Putamen (tissue), 1 donor: ENCODE measurements around the gene GLRB.
"Not testable (repeated sequence)": the region's sequence is repeated elsewhere in the genome, so short reads cannot be mapped to it uniquely, and the experiment has no call there.

Experiments
- DNase-seq: peaks from one replicate; pipeline ENCODE4 v3.0.0-alpha.2; 2016; ENCODE audit warnings: low spot score

GLRB gene

DNA sequence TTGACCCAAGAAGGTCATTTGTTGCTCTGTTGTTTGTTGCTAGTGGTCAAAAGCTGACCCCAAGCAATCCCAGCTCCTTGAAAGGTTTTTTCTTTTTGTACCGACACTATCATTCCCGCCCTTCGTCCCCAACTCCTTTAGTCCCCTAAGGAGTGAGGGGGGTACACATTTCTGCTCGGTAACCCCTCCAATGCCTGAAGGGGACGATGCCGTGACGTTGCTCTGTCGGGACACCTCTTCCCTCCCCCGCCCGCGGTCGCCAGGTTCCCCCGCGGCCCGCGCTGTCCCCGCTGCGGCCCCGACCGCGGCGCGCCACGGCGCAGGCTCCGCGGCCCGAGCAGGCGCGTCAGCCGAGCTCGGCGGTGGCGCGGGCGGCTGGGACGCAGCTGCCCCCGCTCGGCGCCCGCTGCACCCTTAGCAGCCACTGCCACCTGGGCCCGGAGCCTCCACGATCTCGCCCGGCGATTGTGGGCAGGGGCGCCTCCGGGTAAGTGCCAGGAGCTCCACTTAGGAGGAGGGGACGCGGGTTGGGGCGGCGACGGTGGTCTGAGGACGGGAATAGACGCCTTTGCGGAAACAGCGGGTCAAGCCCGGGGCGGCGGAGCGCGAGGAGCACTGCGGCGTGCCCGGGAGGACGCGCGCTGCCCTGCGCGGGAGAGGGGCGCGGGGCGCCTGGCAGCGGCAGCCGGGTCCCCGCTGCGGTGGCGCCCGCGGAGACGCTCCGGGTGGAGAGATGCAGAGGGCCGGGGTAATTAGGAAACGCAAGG is at the start of gene GLRB:
Gene GLRB (plus strand): TSS at position 340 of the 767 bp plus-strand sequence. CDS start 1,875 bp downstream, outside the sequence.
- DNase-seq: peak; percentile 45

DNA sequence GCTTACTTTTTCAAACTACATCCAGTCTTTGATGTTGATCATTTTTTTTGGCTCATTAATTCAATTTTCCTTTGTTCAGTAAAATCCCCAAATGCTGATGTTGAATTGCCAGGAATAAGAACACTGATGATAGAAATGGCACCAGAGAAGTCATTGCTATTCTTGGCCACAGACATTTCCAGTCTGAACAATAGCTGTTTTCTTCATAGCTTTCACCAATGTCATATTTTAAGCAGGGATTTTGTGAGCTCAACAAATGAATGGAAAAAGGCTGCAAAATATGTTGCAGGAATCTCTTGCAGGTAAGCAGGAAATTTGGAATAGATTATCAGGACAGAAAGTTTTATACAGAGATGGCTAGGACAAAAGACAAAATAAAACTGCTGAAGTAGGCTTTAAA is 40.5 kb upstream of the GLRB start:
- DNase-seq: peak; percentile 37

DNA sequence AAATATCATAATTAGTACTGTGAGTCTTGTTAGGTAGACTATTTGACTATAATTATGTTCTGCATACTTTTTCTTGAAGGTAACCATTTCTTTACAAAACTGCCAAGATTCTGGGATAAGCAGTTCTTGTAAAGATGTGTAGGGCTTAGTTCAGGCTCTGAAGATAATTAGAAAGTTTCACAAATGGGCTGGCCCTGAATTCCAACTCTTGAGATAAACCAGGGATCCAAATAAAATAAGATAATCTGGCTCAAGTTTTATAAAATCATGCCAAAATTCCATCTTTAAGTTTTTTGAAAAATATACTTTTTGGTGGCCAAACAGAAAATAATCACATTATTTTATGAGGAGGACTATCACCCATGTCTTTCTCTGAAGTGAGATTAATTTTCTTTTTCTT is 35.5 kb upstream of the GLRB start:
- no peak for DNase-seq

DNA sequence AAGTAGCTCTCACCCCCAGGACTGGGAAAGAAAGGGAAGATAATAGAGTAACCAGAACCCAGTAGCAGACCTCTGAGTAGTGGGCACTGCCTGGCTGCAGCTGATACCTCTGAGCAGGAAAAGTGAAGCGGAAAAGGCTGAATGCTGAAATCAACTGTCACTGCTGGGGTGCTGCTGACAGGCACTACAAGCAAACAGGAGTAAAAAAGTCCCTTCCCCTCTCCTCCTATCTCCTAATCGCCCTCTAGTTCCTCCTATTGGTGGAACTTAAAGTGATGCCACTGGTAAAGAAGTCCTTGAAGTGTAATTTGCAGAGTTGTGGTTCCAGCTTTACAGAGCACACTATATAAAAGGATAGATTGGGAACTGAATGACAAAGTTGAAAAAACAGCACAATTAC is 32.8 kb upstream of the GLRB start:
- DNase-seq: no peak

DNA sequence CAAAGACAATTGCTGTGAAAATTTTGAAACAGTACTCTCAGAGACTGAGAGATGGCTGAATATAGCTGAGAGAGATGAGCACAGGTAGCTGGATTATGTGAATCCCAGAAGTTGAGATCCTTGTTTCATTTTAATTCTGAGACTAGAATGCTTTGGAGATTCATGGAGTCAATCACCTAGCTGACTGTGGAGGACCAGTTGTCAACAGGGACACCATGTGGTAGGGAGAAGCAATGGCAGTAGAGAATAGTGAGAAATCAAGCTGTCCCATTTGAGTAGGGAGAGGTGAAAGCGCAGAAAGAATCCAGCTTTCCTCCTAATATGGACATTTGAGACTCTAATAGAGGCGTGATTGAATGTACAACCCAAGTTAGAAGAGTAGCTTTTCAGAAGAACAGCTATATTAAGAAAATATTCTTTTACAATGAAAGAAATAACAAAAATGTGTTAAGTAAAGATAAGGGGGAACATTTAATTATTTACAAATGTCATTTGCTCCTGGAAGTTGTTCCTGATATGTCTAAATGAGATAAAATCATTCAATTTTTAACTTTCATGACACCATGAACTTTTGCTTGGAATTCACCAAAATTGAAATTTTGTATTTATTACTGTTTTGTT is 30.3 kb upstream of the GLRB start:
- peak; percentile 56 for DNase-seq

DNA sequence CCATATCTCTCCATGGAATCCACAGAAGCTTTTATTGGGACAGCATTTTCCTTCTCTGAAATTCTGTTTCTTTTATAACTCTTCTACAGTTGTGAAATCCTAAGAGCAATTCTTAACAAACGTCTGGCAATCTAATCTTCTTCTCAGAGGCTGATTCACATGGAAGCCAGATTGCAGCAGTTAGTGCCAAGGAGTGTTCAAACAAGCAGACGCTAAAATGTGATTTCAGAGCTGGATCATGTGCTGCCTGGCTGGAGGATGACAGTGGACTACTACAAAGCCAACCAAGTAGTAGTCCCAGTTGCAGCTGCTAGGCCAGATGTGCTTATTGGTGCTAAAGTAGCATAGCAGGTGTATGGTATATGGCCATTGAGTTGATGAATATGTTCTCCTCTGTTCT is 27.7 kb upstream of the GLRB start:
- no peak for DNase-seq

DNA sequence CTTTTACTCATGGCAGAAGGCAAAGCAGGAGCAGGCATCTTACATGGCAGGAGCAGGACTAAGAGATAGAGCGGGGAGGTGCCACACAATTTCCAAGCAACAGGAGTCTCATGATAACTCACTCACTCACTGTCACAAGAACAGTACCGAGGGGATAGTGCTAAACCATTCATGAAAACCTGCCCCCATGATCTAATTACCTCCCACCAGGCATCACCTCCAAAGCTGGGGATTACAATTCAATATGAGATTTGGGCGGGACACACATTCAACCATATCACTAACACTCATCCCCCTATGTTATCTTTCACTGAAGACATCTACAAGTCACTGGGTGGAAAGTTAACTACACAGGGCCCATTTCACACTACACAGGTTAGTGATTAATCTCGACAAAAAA is 25.4 kb upstream of the GLRB start:
- no peak for DNase-seq

DNA sequence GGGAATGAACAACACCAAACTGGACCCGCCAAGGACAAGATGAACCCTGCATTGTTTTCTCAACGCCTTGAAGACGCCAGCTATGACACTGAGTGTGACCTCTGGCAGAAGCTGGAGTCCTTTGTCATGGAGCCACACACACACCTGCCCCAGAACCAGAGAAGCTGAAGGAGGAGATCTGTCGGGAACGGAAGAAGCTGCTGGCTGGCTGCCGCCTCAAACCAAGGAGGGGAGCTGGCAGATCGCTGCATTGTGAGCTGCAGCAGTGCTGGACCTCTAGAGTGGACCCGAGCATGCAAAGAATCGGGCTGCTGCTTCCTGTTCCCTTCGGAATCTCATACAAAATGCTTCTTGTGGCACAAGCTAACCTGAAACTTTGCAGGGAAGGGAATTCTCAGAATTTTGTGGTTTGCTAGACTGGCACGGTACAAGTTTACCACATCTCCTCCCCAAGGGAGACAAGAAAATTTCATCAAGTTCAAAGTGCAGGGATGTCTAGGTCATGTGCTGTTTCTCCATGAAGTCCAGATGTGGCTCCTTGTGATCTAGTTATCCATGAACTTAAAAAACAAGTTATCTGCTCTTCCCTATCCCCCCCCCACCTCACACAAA is 23.4 kb upstream of the GLRB start:
- DNase-seq: no peak

DNA sequence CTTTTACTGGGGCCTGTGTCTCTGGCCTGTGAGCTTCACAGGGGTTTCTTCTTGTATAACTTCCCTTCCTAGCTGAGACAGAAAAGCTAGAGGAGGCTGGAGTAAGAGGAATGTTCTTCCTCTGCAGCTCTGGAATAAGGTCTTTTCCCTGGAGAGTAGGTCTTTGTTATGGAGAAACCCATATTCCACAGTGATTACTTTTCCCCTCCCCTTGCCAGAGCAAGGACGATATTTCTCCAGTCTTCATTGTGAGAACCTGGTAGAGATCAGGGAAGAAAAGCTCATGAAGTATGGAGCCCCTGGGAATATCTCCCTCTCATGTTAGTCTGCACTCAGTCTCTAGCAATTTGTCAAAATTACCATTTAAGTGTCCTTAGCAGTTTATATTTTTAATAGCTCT is 18.7 kb upstream of the GLRB start:
- no peak for DNase-seq

DNA sequence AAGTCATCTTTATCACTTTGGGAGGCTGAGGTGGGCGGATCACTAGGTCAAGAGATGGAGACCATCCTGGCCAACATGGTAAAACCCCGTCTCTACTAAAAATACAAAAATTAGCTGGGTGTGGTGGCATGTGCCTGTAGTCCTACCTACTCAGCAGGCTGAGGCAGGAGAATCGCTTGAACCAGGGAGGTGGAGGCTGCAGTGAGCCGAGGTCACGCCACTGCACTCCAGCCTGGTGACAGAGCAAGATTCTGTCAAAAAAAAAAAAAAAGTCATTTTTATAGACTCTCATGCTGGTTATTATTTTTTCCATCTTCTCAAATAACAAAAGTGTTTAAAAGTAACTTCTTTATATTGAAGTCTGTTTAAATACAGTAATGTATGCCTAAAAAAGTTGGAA is 17.1 kb upstream of the GLRB start:
- DNase-seq: not testable (repeated sequence)

DNA sequence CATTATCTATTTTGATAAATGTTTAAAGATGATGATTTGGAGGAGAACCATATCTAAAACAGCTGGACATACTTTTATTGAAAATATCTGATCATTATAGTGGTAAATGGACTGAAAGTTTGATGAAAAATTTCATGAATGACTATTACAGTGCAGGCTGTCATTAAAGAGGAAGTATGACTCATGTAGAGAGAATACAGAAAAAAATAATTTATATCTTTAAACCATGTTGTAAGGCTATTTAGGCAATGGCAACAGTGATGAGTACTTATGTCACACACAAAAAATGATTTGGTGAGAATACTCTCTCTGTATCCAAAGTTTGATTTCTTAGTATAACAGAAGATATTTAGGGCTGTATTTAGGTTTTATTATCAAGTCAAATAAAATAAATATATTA is 3.9 kb upstream of the GLRB start:
- DNase-seq: no peak

DNA sequence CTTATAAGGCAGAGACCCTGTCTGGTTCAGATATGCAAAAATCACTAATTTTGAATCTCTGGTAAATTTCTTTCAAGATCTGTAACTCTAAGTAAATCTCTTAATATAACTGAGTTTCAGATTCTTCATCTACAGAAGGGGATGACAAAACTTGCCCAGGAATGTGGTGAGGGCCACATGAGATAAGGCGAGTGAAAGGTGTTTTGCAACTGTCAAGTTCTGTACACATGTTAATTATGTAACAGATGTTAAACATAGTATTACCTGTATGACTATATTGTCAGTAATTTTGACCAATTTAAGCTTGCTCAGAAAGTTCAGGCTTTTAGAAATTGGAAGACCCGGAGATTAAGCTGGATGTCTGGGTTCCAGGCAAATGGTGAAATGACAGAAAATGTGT is 549 bp upstream of the GLRB start:
- no peak for DNase-seq

DNA sequence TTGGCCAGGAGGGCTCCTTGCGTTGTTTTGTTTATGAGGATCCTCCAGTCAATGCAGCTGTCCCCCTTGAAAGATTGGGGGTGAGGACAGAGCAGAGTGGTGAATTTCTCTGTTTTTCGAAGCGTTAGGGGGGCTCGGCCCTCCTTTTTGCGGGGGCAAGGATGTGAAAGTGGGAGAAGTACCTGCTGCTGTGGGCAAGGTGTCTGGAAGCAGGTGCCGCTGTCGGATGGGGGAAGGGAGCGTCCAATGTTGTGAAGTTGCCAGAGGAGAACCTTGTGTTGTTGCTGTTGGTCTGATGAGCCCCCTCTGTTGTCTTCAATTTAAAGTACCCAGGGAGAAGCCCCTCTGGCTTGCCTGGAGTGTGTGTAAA is 613 bp downstream of the GLRB start:
- DNase-seq: peak; percentile 9

DNA sequence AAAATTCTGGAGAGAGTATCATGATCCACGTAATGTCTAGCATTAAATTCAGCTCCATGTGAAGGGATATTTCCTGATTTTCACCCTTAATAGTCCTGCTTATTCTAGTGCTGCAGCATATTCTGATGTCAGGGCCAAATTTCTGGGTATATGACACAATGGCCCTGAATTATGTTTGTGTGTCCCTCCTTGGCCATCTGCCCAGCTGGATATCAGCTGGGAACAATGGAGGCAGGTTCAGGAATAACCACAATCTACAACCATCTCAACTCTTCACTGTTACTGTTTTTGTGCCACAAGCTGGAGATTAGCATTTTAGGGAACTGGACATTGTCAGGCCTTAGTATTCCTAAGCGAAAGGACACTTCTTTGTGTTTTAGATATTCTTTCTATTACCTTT is 3.5 kb downstream of the GLRB start:
- no peak for DNase-seq

DNA sequence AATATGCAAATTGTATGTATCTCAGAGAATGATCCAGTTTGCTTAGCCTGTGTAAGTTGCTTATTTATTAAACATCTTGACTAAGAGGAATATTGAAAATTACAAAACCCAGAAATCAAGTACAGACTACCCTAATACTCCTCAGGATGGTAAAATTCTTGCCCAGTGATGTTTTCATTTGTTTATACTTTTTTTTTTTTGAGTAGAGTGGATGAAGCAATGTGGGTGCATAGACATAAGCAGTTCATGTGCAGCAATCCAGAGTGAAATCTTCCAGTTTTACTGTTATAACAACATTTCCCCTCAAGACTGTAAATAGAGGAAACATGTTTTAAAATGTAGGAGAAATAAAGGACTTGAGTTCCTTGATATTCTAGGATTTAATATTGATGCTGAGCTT is 4.7 kb downstream of the GLRB start:
- DNase-seq: no peak

DNA sequence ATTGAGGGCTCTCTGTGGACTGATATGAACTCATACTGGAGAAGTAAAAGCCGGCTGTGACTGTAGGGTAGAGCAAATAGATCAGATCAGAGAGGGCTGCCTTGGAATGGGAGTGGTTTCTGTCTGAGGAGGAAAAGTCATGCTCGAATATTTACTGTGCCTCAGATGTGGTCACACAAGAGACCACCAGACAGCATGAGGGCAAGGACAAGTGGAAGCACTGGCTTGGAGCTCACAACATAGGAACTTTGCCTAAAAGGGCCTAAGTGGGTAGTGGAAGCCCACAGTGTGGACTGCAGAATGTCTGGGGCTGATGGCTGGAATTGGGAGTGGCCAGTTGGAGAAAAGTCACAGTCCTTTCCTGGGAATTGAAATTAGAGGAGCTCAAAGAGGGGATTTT is 19.8 kb downstream of the GLRB start:
- no peak for DNase-seq

DNA sequence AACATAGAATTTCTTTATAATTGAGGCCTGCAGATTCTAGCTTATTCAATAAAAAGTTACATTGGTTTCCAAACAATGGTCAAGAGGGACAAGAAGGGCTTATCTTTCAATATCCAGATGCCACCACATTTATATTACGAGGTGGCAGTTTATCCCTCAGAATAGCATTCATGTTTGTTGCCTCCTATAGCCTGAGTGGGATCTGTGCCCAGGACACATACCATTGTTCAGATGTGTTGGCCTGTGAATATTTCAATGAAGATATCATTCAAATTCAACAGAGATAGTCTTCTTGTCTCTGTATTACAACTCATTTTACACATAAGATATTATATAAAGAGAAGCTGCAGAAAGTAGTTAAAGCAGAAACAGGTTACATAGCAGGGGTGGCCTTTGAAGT is 20.5 kb downstream of the GLRB start:
- no peak for DNase-seq

DNA sequence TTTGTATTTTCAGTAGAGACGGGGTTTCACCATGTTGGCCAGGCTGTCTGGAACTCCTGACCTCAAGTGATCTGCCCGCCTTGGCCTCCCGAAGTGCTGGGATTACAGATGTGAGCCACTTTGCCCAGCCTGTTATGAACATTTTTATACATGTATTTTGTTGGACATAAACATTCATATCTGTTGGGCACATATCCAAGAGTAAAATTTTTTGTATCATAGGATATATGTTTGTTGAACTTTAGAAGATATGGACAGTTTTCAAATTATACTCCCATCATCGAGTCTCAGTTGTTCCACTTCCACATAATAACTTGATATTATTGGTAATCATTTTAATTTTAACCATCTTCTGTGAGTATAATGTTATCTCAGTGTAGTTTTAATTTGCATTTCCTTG is 23.6 kb downstream of the GLRB start:
- DNase-seq: no peak

DNA sequence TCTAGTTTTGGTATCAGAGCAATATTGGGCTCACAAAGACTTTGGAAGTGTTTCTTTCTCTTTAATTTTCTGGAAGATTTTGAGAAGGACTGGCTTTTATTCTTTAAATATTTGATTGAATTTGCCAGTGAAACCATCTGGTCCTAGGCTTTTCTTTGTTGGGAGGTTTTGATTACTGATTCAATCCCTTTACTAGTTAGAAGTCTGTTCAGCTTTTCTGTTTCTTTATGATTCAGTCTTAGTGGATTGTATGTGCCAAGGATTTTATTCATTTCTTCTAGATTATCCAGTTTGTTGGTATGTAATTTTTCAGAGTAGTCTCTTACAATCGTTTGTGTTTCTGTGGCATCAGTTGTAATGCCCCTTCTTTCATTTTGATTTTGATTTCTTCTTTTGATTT is 28.6 kb downstream of the GLRB start:
- DNase-seq: no peak

DNA sequence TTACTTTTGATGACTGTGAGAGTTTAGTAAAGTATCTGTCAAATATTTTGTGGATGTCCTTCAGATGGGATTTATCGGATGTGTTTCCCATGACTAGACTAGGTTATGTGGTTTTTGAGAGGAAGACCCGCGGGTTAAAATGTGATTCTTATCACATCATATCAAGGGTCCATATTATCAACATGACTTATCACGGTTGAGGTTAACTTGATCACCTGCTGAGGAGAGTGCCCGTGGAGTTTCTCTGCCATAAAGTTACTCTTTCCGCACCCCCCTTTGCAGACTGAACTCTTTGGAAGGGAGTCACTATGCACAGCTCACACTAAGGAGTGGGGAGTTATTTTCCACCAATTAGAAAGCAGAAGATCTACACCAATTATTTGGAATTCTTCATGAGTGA is 38.7 kb downstream of the GLRB start:
- DNase-seq: no peak

DNA sequence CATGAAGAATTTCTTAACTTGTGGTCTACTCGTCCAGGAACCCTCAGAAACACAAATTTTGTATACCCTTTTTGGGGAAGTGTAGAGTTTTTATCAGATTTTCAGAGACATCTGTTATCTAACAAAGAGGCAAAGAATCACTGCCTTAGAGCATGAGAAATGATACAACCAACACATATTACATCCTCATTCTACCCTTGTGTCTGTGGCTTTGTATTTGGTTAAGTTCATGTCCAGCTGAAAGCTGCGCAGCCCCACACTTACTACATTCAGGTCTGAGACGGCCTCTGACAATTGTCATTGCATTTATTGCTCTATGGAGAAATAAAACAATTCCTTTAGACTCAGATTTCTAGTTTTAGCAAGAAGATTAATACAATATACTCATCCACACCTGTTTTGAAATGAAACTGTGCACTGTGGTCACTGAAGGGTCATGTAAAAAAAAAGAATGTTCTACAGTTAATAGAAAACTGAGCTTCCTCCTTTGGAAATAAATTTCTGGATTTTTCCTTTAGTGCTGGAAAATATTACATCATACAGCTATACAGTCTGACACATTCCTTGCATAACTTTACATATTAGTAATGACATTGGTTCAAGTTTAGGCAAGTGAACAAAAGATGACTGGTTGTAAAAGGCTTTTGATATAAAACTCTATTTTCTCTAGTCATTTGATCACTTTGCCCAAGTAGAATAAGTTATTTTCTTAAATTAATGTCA is 39.8 kb downstream of the GLRB start:
- DNase-seq: no peak

DNA sequence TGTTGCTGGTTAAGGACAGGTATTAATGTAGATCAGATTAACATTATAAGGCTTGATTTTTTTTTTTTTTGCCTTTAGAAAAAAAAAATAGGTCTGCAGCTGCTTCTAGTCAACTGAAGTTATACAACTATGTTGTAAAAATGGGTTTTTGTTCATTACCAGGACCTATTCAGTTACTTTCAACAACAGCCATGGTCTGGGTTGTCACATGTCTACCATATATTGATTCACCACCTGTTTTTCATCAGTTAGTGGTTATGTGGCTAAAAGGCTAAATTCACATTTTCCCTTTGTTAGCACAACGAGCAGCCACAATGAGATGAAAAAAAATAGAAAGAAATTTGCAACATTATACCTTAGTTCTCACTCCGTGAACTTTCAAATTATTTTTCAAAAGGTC is 45.5 kb downstream of the GLRB start:
- no peak for DNase-seq

DNA sequence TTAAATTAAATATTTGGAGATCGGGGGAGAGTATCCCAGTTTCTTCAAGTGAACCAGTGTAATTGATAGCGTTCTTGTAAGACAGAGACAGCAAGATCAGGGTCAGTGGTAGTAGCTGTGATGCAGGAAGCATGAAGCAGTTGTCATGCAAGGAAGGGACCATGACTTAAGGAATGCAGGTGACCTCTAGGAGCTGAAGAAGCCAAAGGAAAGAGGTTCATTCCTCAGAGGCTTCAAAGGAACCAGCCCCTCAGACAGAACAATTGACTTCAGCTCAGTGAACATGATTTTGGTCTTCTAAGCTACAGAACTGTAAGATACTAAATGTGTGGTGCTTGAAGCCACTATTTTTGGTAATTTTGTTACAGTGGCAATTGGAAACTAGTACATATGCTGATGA is 51.6 kb downstream of the GLRB start:
- no peak for DNase-seq
